GM10847 (cell line): ENCODE measurements around the gene PDE2A.

Experiments used
- POLR2A ChIP-seq: IDR thresholded peaks from 2 replicates; pipeline ENCODE4 v1.6.1; 2011; ENCODE audit not compliant: insufficient read length; ENCODE audit errors: extremely low read depth

Gene PDE2A

DNA sequence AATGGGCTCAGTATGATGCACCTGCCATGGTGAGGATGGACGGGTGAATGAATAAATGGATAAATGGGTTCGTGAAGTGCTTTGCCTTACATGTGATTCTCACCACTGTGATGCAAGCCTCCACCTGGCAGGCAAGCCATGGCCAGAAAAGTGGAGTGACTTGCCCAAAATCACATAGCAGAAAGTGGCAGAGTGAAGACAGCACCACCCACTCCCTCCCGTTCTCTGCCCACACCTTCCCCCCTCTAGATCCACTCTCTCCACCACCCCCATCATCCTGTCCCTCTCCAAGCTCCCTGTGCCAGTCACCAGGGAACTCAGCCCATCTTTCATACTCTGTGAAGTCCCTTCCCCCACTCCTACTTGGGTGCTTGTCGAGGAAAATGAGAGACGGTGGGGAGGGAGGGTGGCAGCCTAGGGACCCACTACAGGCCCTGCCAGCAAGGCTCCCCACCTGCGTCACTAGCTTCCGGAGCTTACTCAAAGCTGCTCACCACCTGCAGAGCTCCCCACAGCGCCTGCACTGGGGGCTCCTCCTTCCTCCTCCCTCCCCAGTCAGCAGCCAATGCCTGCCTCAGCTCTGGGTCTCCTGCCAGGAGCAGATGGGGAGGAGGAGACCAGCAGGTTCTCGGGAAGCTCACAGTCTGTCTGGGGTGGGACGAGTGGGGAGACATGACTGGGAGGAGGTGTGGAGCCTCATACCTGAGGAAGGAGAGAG lies 82.3 kb downstream of the PDE2A start:
- TF ChIP-seq POLR2A, result no peak

- TF ChIP-seq POLR2A, result no peak
Measured at GRCh38 chr11:72591023-72591422, 83.2 kb downstream of the PDE2A start.

DNA sequence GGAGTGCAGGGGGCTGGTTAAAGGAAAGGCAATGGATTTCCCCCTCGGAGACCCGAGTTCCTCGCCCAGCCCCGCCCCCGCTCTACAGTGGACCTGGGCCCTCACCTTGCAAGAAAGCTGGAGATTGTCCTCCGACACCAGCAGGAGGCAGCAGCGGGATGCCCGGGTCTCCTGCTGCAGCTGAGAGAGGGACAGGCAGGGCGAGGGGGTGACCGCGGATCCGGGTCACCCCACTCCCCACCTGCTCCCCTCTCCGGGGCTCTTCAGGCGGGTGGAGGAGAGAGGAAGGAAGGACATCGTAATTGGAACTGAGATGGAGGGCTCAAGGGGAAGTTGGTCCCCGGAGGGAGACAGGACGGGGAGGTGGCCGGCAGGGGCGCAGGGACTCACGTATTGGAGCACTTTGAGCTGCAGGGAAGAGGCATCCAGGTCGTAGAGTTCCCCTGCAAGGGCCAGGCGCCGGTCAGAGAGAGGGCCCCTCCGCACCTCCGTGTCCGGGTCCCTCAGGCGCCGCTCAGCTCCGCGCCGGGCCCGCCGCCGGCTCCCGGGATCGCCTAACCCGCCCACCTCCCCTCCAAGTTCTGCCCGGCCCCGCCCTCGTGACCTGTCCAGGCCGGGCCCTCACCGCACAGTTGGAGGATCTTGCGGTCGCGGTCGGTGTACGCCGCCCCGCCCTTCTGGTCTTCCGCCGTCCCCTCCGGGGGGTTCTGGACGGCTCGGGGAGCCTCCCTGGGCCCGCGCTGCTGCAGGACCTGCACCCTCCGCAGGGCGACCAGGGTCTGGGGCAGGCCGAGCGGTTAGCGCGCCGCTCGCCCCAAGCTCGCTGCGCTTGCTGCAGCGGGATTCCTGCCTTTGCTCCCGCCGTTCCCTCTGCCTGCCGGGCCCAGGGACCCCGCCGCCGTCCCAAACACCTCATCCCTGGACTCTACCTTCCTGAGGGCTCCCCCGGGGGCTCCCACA lies 84.1 kb downstream of the PDE2A start:
- TF ChIP-seq POLR2A, result no peak

DNA sequence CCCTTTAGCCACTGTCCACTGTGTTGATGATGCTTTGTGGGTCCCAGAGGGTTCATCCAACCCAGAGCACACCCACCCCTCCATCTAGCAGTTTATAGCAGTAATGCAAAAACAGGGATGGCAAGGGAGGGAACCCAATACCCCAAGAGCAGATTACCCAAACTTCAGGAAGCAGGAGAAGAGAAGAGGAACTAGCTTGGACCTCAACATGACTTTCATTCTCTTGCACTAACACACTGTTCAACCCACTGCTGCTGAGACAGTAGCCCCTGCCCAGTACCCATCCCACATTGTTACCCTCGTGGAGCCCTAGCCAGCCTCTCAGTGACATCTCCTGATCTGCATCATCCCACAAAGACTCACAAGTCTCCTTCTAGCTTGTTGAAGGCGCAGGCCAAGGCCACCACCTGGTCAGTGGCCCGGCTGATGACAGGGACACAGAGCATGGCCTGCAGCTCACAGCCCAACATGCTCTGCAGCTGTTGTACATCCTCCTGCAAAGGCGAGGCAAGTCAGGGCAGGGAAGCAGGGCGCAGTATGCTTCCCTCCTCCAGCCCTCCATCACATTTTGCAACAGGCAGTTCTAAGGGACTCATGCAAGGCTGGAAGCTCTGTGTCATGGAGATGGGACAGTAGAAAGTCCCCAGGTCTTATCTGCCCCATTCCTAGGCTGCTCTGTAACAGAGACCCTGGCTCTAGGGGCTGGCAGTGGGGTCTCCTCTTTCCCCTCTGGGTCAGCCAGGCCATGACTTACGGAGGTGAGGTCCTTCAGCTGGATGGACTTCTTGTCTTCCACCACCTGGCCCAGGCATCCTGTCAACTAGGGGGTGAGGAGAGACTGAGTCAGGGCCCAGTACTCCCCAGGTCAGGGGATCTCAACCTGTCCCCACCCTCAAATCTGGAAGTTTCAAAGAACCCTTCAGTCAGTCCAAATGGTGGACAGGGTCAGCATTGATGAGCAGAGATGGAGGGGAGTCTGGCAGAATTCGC lies 85.5 kb downstream of the PDE2A start:
- TF ChIP-seq POLR2A, result no peak

GRCh38 chr11:72587696-72588095 lies 86.5 kb downstream of the PDE2A start:
- TF ChIP-seq POLR2A, result no peak

DNA sequence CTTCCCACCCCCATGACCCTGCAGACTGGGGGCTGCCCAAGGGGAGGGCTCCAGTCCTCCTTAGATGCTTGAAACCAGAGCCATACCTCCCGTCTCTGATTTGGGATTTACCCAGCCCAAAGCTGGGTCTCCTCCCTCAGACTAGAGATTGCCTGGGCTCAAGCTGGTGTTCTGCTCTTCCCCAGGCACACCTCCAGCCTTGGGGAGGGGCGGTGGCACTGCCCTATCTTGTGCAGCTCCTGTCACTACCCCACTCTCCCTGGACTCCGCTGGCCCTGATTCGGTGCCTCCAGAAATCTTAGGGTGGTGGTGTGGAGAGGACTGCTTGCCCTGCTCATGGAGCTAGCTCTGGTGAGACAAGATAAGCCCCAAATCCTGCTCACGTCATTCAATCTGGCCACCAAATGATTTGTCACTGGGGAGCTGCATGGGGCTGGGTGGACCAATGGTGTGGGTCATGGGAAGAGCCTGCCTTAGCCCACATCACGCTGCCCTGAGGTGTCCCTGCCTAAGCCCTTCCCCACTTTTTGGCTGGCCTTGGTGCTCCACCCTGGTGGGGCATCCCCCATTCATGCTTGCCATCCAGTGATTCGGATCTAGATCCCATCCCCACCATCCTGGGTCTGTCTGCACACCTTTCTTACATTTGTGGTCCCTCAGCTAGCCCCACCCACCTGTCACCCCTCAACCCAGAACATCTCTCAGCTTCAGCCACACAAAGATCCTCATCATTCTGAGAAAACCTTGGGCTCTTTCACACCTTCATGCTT lies 87.7 kb downstream of the PDE2A start:
- no peak for TF ChIP-seq POLR2A

- no peak for TF ChIP-seq POLR2A
Measured at GRCh38 chr11:72585762-72586311, 88.4 kb downstream of the PDE2A start.

- TF ChIP-seq POLR2A, result no peak
Measured at GRCh38 chr11:72584939-72585597, 89.2 kb downstream of the PDE2A start.

DNA sequence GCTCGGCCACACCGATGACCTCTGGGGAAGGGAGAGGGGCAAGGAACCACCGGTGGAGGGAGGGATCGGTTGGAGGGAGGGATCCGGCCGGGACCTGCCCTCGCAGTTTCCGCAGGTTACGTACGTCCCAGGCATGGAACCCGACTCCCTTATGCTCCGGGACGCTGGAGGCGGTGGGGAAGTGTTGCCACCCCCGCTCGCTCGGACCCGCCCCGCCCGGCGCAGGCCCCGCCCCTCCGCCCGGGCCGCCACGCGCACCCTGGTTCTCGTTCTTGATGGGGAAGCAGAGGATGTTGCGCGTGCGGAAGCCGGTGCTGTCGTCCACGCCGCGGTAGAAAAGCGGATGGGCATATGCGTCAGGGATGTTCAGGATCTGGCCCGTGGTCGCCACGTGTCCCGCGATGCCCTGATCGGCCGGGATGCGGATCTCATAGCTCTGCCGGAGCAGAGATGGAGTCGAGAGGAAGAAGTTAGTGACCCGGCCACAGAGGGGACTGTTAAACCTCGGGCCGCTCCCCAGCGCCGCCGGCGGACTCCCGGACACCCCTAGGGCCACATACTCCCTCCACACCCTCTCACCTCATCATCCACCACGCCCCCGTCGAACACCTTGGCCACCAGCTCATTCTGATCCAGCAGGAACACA lies 89.8 kb downstream of the PDE2A start:
- no peak for TF ChIP-seq POLR2A

- no peak for TF ChIP-seq POLR2A
Measured at GRCh38 chr11:72583616-72584292, 90.5 kb downstream of the PDE2A start.

DNA sequence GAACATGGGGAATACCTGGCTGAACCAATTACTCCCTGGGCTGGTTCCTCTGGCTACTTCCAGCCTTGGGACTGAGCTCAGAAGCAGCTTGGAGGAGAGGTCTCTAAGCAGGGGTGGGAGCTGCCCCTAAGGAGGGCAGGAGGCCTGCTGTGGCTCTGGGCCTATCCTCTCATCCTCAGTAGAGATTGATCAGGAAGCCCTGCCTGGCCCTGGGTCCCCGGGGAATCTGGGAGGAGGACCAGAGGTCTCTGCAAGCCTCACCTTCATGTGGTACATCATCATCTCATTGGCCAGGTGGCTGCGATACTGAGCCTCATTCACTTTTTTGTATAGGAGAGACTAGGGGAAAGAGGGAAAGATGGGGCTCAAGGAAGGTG lies 91.1 kb downstream of the PDE2A start:
- no peak for TF ChIP-seq POLR2A

DNA sequence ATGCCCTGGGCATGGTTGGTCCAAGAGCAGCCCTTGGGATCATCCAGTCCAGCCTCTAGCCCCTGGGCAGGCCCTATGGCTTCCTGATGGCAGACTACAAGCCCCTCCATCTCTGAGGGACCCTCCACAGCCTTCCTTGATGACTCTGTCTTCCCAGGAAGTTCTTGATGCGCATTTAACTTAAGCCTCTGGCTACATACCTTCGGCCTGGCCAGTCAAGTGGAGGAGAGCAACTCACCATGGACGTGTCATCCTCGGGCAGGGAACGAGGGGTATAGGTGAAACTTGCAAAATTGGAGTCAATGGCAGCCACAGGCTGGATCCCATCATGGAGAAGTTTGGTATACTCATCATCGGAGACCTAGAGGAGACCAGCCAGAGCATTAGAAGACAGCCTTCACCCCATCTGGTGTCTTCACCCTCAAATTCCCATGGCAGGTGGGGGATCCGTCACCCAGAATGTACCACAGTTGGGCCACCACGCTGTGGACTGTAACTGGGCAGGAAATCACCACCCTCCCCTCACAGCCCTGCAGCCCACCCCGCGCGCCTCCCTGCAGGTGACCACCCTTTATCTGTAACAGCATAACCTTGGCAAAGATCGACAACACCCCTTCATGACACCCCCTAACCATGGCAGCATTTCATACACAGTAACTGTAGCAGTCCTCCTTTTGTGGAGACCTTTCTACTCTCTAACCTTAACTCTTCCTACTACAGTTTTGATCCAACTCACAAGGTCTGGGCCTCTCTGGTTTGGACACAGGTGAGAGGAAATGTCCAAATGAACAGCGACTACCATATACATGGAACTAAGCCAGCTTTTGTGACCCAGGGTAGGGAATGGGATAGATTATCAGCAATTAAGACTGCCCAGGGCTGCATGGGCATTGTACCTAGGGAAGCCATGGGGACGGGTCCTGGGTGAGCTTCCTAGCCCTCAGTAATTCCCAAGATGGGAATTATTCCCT lies 91.7 kb downstream of the PDE2A start:
- no peak for TF ChIP-seq POLR2A

DNA sequence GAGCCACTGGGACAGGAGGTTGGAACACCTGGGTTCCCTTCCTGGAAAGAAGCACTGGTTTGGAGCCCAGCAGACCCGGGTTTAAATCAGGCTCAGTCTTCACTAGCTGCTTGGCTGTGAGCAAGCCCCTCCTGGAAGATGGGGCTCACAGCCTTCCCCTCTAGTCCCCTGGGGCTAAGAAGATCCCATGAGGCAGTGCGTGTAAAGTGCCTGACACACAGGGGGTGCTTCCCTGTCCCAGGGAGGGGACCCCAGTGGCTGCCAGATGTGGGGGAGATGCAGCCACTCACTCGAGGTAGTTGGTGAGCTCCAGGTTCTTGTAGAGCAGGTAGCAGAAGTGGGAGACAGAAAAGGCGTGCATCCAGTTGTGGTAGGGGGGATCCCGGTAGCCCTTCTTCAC lies 93.2 kb downstream of the PDE2A start:
- TF ChIP-seq POLR2A, result no peak
